ENCODE data around the gene RPL13.

The RPL13 gene

GRCh38 chr16:89545044-89545830 lies 15.2 kb upstream of the RPL13 start:
- DNase-seq (ENCODE audit: insufficient read length, low spot score) (no peak), FAIRE-seq (no peak)
- TF ChIP-seq CTCF (IDR thresholded peaks at IDR 0.05; ENCODE audit: insufficient read depth, missing control alignments): no peak

DNA sequence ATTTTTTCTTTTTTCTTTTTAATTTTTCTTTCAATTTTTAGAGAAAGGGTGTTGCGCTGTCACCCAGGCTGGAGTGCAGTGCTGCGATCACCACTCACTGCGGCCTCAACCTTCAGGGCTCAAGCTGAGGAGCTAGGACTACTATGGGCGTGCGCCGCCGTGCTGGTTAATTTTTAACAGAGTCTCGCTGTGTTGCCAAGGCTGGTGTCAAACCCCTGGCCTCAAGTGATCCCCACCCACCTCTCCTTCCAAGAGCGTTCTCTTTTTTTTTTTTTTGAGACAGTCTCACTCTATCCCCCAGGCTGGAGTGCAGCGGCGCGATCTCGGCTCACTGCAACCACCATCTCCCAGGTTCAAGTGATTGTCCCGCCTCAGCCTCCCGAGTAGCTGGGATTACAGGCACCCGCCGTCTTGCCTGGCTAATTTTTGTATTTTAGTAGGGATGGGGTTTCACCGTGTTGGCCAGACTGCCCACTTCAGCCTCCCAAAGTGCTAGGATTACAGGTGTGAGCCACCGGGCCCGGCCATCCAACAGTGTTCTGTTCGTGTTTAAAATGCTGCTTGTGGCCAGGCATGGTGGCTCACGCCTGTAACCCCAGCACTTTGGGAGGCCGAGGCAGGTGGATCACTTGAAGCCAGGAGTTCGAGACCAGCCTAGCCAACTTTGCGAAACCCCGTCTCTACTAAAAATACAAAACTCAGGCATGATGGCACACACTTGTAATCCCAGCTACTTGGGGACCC lies 14.5 kb upstream of the RPL13 start:
- no peak for TF ChIP-seq CTCF (IDR thresholded peaks at IDR 0.05; ENCODE audit: insufficient read depth, missing control alignments)
- no peak for FAIRE-seq
- DNase-seq (ENCODE audit: insufficient read length, low spot score): no peak

DNA sequence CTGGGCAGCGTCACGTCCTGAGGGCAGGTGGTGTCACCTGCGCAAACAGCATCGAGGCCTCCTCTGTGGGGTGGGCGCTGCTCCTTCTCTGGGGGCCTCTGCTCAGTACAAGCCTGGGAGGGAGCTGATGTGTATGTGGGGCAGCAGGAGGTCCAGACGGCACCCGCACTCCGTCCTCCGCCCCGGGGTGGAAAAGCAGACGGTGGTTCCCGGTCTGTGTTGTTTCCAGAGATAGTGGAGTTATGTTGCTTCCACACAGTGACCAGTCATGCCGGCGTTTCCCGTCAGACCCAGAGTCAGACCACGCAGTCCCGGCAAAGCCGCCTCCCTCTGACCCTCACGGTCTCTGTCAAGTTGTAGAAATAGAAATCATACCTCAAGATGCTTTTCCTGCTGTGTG lies 13.7 kb upstream of the RPL13 start:
- TF ChIP-seq CTCF (IDR thresholded peaks at IDR 0.05; ENCODE audit: insufficient read depth, missing control alignments): no peak
- FAIRE-seq: no peak
- no peak for DNase-seq (ENCODE audit: insufficient read length, low spot score)

GRCh38 chr16:89547291-89547690 lies 13.2 kb upstream of the RPL13 start:
- no peak for DNase-seq (ENCODE audit: insufficient read length, low spot score)
- no peak for FAIRE-seq
- no peak for TF ChIP-seq CTCF (IDR thresholded peaks at IDR 0.05; ENCODE audit: insufficient read depth, missing control alignments)

DNA sequence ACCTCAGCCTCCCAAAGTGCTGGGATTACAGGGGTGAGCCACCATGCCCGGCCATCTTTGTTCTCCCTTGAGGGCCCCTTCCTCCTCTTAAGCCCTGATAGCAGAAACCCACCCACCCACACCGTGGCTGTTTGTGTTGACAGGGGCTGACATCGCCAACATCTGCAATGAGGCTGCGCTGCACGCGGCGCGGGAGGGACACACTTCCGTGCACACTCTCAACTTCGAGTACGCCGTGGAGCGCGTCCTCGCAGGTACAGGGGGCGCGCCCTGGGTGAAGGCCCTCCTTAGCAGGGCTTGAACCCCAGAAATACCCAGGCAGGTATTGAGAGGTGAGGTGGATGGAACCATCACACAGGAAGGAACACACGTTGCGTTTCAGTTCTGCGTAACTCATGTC lies 12.6 kb upstream of the RPL13 start:
- no peak for FAIRE-seq
- DNase-seq (ENCODE audit: insufficient read length, low spot score): no peak
- TF ChIP-seq CTCF (IDR thresholded peaks at IDR 0.05; ENCODE audit: insufficient read depth, missing control alignments): no peak

DNA sequence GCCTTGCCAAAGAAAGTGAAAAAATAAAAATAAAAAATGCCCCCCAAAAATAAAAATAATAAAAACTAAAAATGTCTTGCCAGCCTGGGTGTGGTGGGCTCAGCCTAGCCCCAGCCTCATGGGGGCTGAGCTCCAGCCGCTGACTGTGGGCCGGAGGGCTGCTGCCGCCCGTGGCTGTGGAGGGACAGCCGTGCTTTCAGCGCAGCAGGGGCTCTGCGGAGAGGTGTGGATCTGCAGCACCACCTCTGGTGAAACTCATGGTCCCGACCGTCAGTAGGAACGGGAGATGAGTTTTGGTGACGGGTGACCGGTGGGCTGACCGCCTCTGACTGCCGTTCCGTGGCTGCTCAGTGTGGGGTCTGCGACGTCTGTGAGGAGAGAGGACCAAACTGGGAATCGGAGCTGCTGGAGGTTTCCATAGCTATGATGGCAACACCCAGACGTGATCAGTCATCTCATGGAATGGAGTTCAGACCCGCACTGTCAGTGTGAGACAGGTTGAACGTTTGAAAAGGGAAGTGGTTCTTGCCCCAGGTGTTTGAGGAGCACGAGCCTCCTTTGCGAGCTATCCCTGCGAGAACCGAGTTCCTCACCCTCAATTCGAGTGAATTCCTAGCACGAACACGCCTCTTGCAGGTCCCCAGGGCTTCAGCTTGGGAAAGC lies 12.0 kb upstream of the RPL13 start:
- DNase-seq (ENCODE audit: insufficient read length, low spot score): no peak
- FAIRE-seq: no peak
- TF ChIP-seq CTCF (IDR thresholded peaks at IDR 0.05; ENCODE audit: insufficient read depth, missing control alignments): no peak
